Measurements from ENCODE around the gene SNCB.

Gene SNCB

DNA sequence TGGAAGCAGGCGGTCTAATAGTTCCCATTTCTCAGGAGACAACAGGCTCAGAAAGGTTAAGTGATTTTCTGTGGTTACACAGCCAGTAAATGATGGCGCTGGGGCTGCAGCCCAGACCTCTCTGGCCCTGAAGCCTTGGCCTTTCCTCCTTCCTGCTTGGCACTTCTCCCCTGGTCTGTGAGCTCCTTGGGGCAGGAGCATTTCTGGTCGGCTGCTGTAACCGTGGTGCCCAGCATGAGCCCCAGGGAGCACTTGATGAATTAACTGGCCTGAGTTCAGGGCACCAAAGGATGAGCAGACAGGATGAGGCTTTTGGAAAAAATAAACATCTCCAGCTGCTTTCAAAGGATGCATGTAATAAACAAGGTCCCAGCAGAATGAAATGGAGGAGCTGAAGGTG is 51.0 kb downstream of the SNCB start:
- DNase-seq (ENCODE audit: low read depth), result no peak
- TF ChIP-seq, protein P1, sequence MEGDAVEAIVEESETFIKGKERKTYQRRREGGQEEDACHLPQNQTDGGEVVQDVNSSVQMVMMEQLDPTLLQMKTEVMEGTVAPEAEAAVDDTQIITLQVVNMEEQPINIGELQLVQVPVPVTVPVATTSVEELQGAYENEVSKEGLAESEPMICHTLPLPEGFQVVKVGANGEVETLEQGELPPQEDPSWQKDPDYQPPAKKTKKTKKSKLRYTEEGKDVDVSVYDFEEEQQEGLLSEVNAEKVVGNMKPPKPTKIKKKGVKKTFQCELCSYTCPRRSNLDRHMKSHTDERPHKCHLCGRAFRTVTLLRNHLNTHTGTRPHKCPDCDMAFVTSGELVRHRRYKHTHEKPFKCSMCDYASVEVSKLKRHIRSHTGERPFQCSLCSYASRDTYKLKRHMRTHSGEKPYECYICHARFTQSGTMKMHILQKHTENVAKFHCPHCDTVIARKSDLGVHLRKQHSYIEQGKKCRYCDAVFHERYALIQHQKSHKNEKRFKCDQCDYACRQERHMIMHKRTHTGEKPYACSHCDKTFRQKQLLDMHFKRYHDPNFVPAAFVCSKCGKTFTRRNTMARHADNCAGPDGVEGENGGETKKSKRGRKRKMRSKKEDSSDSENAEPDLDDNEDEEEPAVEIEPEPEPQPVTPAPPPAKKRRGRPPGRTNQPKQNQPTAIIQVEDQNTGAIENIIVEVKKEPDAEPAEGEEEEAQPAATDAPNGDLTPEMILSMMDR (IDR thresholded peaks at IDR 0.05; ENCODE audit: low read depth, low read length, missing control alignments), result no peak
- H3K4me3 ChIP-seq (ENCODE audit: low read depth, low read length), result no peak overlapping the region
- in situ Hi-C loops (cut with HindIII; ENCODE audit: low sequenced_read_pairs), result no loop called here

DNA sequence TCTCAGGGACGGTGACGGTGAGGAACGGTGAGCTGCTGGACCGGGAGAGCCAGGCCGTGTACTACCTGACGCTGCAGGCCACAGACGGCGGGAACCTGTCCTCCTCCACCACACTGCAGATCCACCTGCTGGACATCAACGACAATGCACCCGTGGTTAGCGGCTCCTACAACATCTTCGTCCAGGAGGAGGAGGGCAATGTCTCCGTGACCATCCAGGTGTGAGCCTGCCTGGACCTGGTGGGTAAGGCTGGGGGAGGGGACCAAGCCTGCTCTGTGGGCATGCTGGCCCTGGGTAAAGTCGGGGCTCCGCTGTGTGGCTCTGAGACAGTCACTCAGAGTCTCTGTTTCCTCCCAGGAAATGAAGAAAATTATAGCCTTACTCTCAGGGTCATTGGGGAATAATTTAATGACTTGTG is 51.9 kb downstream of the SNCB start:
- no peak overlapping the region for H3K4me3 ChIP-seq (ENCODE audit: low read depth, low read length)
- no peak for DNase-seq (ENCODE audit: low read depth)
- TF ChIP-seq, protein P1 (IDR thresholded peaks at IDR 0.05; ENCODE audit: low read depth, low read length, missing control alignments), result peak; percentile 55
- in situ Hi-C loops (cut with HindIII; ENCODE audit: low sequenced_read_pairs), result no loop called here

DNA sequence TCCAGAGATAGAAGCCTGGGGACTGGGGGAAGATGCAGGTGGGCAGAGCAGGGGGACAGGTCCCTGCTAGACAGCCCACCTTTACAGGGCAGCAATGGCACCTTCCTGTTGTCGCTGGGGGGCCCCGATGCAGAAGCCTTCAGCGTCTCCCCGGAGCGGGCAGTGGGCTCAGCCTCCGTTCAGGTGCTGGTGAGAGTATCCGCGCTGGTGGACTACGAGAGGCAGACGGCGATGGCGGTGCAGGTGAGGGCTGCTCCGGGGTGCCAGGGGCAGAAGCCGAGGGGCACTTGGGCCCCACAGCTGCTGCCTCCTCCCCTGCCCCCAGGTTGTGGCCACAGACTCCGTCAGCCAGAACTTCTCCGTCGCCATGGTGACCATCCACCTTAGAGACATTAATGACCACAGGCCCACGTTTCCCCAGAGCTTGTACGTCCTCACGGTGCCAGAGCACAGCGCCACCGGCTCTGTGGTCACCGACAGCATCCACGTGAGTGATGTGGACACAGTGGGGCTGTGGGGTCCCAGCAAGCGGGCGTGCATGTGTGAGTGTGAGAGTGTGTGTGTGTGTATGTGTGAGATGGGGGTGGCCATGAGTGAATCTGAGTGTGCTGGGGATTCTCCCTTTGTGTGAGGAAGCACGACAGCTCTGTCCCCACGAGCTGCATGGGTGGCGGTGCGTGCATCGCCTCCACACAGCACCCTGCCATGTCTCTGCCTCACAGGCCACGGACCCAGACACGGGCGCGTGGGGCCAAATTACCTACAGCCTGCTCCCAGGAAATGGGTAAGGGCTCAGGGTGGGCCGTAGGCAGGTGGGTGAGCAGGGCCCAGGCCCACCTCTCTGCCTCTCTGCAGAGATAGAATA is 52.8 kb downstream of the SNCB start:
- TF ChIP-seq, protein P1 (IDR thresholded peaks at IDR 0.05; ENCODE audit: low read depth, low read length, missing control alignments), result no peak
- DNase-seq (ENCODE audit: low read depth), result no peak
- in situ Hi-C loops (cut with HindIII; ENCODE audit: low sequenced_read_pairs), result no loop called here
- no peak overlapping the region for H3K4me3 ChIP-seq (ENCODE audit: low read depth, low read length)

DNA sequence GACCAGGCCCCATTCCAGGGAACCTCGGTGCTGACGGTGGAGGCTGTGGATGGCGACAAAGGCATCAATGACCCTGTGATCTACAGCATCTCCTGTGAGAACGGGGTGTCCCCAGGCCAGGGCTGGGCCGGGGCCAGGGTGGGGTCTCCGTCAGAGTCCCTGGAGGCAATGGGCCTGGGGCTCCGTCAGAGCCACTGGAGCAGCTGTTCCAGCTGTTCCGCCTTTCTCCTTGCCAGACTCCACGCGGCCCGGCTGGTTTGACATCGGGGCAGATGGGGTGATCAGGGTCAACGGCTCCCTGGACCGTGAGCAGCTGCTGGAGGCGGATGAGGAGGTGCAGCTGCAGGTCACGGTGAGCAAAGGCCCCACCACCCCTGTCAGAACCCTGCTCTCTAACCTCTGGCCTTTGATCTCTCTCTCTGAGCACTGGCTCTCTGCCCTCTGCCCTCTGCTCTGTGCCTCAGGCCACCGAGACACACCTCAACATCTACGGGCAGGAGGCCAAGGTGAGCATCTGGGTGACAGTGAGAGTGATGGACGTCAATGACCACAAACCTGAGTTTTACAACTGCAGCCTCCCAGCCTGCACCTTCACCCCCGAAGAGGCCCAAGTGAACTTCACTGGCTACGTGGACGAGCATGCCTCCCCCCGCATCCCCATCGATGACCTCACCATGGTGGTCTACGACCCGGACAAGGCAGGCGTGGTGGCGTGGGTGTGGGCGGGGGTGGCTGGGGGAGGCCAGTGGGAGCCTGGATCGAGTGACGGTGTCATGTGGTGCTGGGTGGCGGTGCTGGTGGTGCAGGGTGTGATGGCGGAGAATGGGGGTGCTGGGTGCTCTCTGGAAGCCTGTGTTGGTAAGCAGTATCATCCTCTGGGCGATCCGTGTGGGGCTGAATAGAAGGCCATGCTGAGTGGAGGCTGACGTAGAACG is 54.6 kb downstream of the SNCB start:
- H3K4me3 ChIP-seq (ENCODE audit: low read depth, low read length), result no peak overlapping the region
- TF ChIP-seq, protein P1 (IDR thresholded peaks at IDR 0.05; ENCODE audit: low read depth, low read length, missing control alignments), result no peak
- no peak for DNase-seq (ENCODE audit: low read depth)
- in situ Hi-C loops (cut with HindIII; ENCODE audit: low sequenced_read_pairs), result no loop called here

DNA sequence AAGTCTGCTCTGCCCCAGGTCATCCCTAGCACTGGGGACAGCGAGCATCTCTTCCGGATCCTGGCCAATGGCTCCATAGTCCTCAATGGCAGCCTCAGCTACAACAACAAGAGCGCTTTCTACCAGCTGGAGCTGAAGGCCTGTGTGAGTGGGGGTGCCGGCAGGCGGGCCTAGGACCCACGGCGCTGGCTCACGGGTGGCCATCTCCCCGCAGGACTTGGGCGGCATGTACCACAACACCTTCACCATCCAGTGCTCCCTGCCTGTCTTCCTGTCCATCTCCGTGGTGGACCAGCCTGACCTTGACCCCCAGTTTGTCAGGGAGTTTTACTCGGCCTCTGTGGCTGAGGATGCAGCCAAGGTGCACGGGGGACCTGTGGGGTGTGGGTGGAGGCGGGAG is 55.3 kb downstream of the SNCB start:
- no peak for DNase-seq (ENCODE audit: low read depth)
- TF ChIP-seq, protein P1 (IDR thresholded peaks at IDR 0.05; ENCODE audit: low read depth, low read length, missing control alignments), result no peak
- H3K4me3 ChIP-seq (ENCODE audit: low read depth, low read length), result no peak overlapping the region
- in situ Hi-C loops (cut with HindIII; ENCODE audit: low sequenced_read_pairs), result no loop called here

DNA sequence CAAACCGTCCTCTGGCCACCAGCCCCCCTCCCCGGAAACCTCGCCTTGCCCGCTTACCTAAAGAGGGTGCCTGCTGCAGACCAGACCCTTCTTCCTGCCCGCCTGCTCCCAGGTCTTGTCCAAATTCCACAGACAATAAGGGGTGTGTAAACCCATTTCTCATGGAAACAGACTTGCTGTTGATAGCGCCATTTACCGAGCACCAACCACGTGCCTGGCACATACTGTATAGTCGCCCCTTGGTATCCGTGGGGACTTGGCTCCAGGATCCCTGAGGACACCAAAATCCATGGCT is 56.1 kb downstream of the SNCB start:
- TF ChIP-seq, protein P1 (IDR thresholded peaks at IDR 0.05; ENCODE audit: low read depth, low read length, missing control alignments), result no peak
- in situ Hi-C loops (cut with HindIII; ENCODE audit: low sequenced_read_pairs), result no loop called here
- H3K4me3 ChIP-seq (ENCODE audit: low read depth, low read length), result no peak overlapping the region

More for the DNA sequence above, 56.1 kb downstream of the SNCB start:
- DNase-seq (ENCODE audit: low read depth), result no peak
